ENCODE measurements around the gene EFCAB6. TPM values are rescaled to one million over a fixed set of nuclear protein-coding genes. Genes with fewer than 3 reads are reported as not detected.

Gene EFCAB6
- total RNA-seq, 1 experiment from 2014 or later = 0.52 TPM

- Histone ChIP-seq H4K20me1 (ENCODE audit: insufficient read depth) (no peaks in the 10 kb centered on the region), H3K4me2 (ENCODE audit: low read length) (no peak overlapping the region), H3K4me3 (replicated peaks in 1 of 2; ENCODE audit: low read depth in 1 of 2, low read length in 2 of 2) (no peak overlapping the region), H3K79me2 (ENCODE audit: insufficient read depth, low read length) (peaks cover 4% of the 10 kb centered on the region; the same call in 1 of the 2 replicates), H3K27ac (ENCODE audit: low read depth, low read length) (no peak overlapping the region), H3K36me3 (ENCODE audit: control insufficient read depth in 1 of 2, insufficient read depth in 2 of 2, low read length in 2 of 2) (no peaks in the 10 kb centered on the region), H3K4me1 (ENCODE audit: control insufficient read depth in 1 of 2, insufficient read depth in 2 of 2, low read length in 2 of 2) (no peaks in the 10 kb centered on the region), H3K9me3 (ENCODE audit: control insufficient read depth in 1 of 2, insufficient read depth in 1 of 2, low read depth in 1 of 2, low read length in 2 of 2) (no peaks in the 10 kb centered on the region), H3K9ac (ENCODE audit: low read length) (no peak overlapping the region), H3K27me3 (ENCODE audit: insufficient read depth, low read length) (no peaks in the 10 kb centered on the region), H3K9me2 (ENCODE audit: insufficient read depth) (no peaks in the 10 kb centered on the region), H2AFZ (ENCODE audit: low read depth, low read length, poor library complexity, severe bottlenecking) (no peak overlapping the region)
- no TSS peak for BruUV-seq (replicated peaks)
- TF ChIP-seq CEBPB (IDR thresholded peaks at IDR 0.05; ENCODE audit: low read depth) (no peak), FOSL1 (IDR thresholded peaks at IDR 0.05; ENCODE audit: low read depth) (no peak), CBX3 (IDR thresholded peaks at IDR 0.05; ENCODE audit: low read depth) (no peak), YY1 (IDR thresholded peaks at IDR 0.05; ENCODE audit: extremely low read depth, insufficient replicate concordance, low read depth, low read length) (no peak), CTCF (IDR thresholded peaks at IDR 0.05 in 2 of 3, conservative IDR thresholded peaks at IDR 0.05 in 1 of 3; ENCODE audit: borderline replicate concordance in 1 of 3, insufficient read depth in 1 of 3, low read depth in 2 of 3, low read length in 2 of 3) (no peak)
- ChIA-PET POLR2A (no interaction called here), RAD21 (ENCODE audit: low non-redundant PET in 1 of 2, low total read pairs in 2 of 2, uncharacterized antibody in 2 of 2, unreplicated experiment in 2 of 2) (no interaction called here), CTCF (no interaction called here)
- ATAC-seq = no peak
- intact Hi-C loops (cut with micrococcal nuclease) = no loop called here
- no peak for DNase-seq (ENCODE audit: low read depth, low spot score)
Observed at GRCh38 chr22:43838571-43839307, 26.6 kb upstream of the EFCAB6 start.

GRCh38 chr22:43838161-43838560 lies 26.1 kb upstream of the EFCAB6 start:
- CTCF ChIA-PET = no interaction called here

More at GRCh38 chr22:43838161-43838560, 26.1 kb upstream of the EFCAB6 start:
- ATAC-seq (no peak), DNase-seq (ENCODE audit: low read depth, low spot score) (no peak)
- no peaks in the 10 kb centered on the region for H3K4me1 ChIP-seq (ENCODE audit: control insufficient read depth in 1 of 2, insufficient read depth in 2 of 2, low read length in 2 of 2)
- no peaks in the 10 kb centered on the region for H4K20me1 ChIP-seq (ENCODE audit: insufficient read depth)
- RAD21 ChIA-PET (ENCODE audit: low non-redundant PET in 1 of 2, low total read pairs in 2 of 2, uncharacterized antibody in 2 of 2, unreplicated experiment in 2 of 2) = no interaction called here
- intact Hi-C loops (cut with micrococcal nuclease) = no loop called here
- no peak overlapping the region for H3K9ac ChIP-seq (ENCODE audit: low read length)
- H3K79me2 ChIP-seq (ENCODE audit: insufficient read depth, low read length) = peaks cover 4% of the 10 kb centered on the region; the same call in 1 of the 2 replicates
- no TSS peak for BruUV-seq (replicated peaks)
- H3K27ac ChIP-seq (ENCODE audit: low read depth, low read length) = no peak overlapping the region
- H3K4me2 ChIP-seq (ENCODE audit: low read length) = no peak overlapping the region
- no peaks in the 10 kb centered on the region for H3K9me2 ChIP-seq (ENCODE audit: insufficient read depth)
- TF ChIP-seq JUND (IDR thresholded peaks at IDR 0.05) = no peak
- TF ChIP-seq POLR2A (IDR thresholded peaks at IDR 0.05; ENCODE audit: borderline replicate concordance, extremely low read depth, insufficient read depth, insufficient read length) = no peak
- H2AFZ ChIP-seq (ENCODE audit: low read depth, low read length, poor library complexity, severe bottlenecking) = no peak overlapping the region
- H3K9me3 ChIP-seq (ENCODE audit: control insufficient read depth in 1 of 2, insufficient read depth in 1 of 2, low read depth in 1 of 2, low read length in 2 of 2) = no peaks in the 10 kb centered on the region
- no peaks in the 10 kb centered on the region for H3K36me3 ChIP-seq (ENCODE audit: control insufficient read depth in 1 of 2, insufficient read depth in 2 of 2, low read length in 2 of 2)
- H3K27me3 ChIP-seq (ENCODE audit: insufficient read depth, low read length) = no peaks in the 10 kb centered on the region
- POLR2A ChIA-PET = no interaction called here
- H3K4me3 ChIP-seq (replicated peaks in 1 of 2; ENCODE audit: low read depth in 1 of 2, low read length in 2 of 2) = no peak overlapping the region
